Measurements from ENCODE around the gene NACA2.

Gene NACA2

GRCh38 chr17:61543786-61544415, 47.1 kb downstream of the NACA2 start:
- no peak for DNase-seq

GRCh38 chr17:61542027-61542426, 49.0 kb downstream of the NACA2 start:
- DNase-seq, result no peak

- DNase-seq, result no peak
Observed at GRCh38 chr17:61540874-61541273, 50.1 kb downstream of the NACA2 start.

All from activated CD4-positive, alpha-beta T cell treated with anti-CD3 and anti-CD28 coated beads, Interleukin-2, amount 50 U/mL, for 48 hours (primary cell).